OCI-LY3 (cell line): ENCODE measurements around the gene MAP1LC3B.
"Not testable (repeated sequence)": the region's sequence is repeated elsewhere in the genome, so short reads cannot be mapped to it uniquely, and the experiment has no call there.

Experiments
- H2AFZ ChIP-seq: fragments of 200-600, 300-600 bp; shearing (Covaris generic); 2 replicates; pipeline ENCODE4 v1.6.0; 2014; ENCODE audit warnings: antibody characterized with exemption, low read depth, low read length
- H3K27ac ChIP-seq: fragments of 200-600, 300-600 bp; sonication (generic); 2 replicates; pipeline ENCODE4 v1.5.1; 2014; ENCODE audit warnings: mild to moderate bottlenecking, low read length, moderate library complexity, mixed read lengths
- H3K27me3 ChIP-seq: fragments of 200-600, 300-600 bp; sonication (generic); 2 replicates; pipeline ENCODE4 v1.6.1; 2014; ENCODE audit warnings: low read depth, low read length, mixed read lengths
- H3K36me3 ChIP-seq: fragments of 200-600, 300-600 bp; sonication (generic); replicated peaks from 2 replicates; pipeline ENCODE3; 2014; ENCODE audit warnings: low read depth, low read length, mixed read lengths
- H3K4me1 ChIP-seq: fragments of 300-600, 200-600 bp; sonication (generic); 2 replicates; pipeline ENCODE4 v1.6.1; 2014; ENCODE audit warnings: low read length, mixed read lengths
- H3K4me2 ChIP-seq: fragments of 200-600, 300-600 bp; sonication (generic); 2 replicates; pipeline ENCODE4 v1.6.1; 2014; ENCODE audit warnings: low read length, mixed read lengths
- H3K4me3 ChIP-seq: fragments of 300-600, 200-600 bp; sonication (generic); 2 replicates; pipeline ENCODE4 v1.5.1; 2014; ENCODE audit warnings: antibody characterized with exemption, mild to moderate bottlenecking, low read length, moderate library complexity
- H3K79me2 ChIP-seq: fragments of 300-600, 200-600 bp; shearing (Covaris generic); 2 replicates; pipeline ENCODE4 v1.6.1; 2014; ENCODE audit warnings: mild to moderate bottlenecking, low read length, mixed read lengths
- H3K9ac ChIP-seq: fragments of 300-600, 200-600 bp; shearing (Covaris generic); 2 replicates; pipeline ENCODE4 v1.6.0; 2014; ENCODE audit warnings: mild to moderate bottlenecking, low read length, moderate library complexity
- H3K9me3 ChIP-seq: fragments of 200-600, 300-600 bp; shearing (Covaris generic); 2 replicates; pipeline ENCODE4 v1.6.1; 2014; ENCODE audit warnings: low read length, mixed read lengths; ENCODE audit not compliant: insufficient read depth
- H4K20me1 ChIP-seq: fragments of 200-600, 300-600 bp; sonication (generic); 2 replicates; pipeline ENCODE4 v1.6.1; 2016; ENCODE audit warnings: low read length, mixed read lengths; ENCODE audit not compliant: insufficient read depth
- EZH2phosphoT487 ChIP-seq: fragments of 200-600 bp; shearing (Covaris generic); IDR thresholded peaks from 2 replicates; pipeline ENCODE4 v1.6.1; 2018; ENCODE audit warnings: antibody characterized with exemption, mixed run types, low read depth
- TF ChIP-seq, protein P1 (sequence below): fragments of 200-600, 300-600 bp; sonication (generic); IDR thresholded peaks from 2 replicates; pipeline ENCODE4 v1.5.1; 2014; ENCODE audit warnings: antibody characterized with exemption, low read length, low read depth

Gene MAP1LC3B

DNA sequence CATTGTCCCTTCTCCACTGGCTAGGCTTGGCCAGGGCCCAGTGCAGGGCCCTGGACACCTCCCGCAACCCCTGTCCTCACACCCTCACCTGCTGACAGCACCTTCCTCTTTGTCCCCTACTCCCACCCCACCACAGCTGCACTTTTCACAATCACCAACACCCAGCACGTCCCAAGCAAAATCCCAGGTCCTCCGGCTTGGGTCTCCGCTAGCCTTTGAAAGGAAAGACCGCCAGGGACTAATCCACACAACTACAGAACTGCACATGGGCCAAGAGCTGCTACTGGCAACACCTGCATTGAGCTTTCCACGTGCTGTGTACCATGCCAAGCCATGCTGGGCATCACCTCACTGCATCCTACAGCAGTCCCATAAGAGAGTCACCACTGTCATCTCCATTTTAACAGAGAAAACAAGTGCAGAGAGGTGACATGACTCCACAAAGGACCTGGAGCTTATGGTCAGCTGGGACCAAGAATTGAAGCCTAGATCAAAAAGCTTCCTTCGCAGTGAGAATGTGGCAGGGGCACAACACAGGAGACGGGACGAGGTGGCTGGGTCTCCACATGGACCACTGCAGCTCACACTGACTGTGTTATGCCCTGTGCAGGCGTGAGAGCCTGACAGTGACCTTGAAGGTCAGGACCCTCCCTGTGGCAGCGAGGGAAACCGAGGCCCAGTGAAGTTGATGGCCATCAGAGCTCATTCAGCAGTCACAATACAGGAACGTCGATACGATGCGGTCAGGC, 31.1 kb upstream of the MAP1LC3B start:
- peaks cover 17% of the 10 kb centered on the region for H4K20me1 ChIP-seq
- H3K4me3 ChIP-seq: no peak overlapping the region
- H3K79me2 ChIP-seq: peaks cover 6% of the 10 kb centered on the region
- H2AFZ ChIP-seq: no peak overlapping the region
- peaks cover 3% of the 10 kb centered on the region for H3K36me3 ChIP-seq
- H3K4me1 ChIP-seq: no peaks in the 10 kb centered on the region
- no peak overlapping the region for H3K9ac ChIP-seq
- no peak overlapping the region for H3K27ac ChIP-seq
- no peak for TF ChIP-seq EZH2phosphoT487
- TF ChIP-seq, protein P1, sequence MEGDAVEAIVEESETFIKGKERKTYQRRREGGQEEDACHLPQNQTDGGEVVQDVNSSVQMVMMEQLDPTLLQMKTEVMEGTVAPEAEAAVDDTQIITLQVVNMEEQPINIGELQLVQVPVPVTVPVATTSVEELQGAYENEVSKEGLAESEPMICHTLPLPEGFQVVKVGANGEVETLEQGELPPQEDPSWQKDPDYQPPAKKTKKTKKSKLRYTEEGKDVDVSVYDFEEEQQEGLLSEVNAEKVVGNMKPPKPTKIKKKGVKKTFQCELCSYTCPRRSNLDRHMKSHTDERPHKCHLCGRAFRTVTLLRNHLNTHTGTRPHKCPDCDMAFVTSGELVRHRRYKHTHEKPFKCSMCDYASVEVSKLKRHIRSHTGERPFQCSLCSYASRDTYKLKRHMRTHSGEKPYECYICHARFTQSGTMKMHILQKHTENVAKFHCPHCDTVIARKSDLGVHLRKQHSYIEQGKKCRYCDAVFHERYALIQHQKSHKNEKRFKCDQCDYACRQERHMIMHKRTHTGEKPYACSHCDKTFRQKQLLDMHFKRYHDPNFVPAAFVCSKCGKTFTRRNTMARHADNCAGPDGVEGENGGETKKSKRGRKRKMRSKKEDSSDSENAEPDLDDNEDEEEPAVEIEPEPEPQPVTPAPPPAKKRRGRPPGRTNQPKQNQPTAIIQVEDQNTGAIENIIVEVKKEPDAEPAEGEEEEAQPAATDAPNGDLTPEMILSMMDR: no peak
- no peak overlapping the region for H3K4me2 ChIP-seq
- no peaks in the 10 kb centered on the region for H3K9me3 ChIP-seq
- no peaks in the 10 kb centered on the region for H3K27me3 ChIP-seq

DNA sequence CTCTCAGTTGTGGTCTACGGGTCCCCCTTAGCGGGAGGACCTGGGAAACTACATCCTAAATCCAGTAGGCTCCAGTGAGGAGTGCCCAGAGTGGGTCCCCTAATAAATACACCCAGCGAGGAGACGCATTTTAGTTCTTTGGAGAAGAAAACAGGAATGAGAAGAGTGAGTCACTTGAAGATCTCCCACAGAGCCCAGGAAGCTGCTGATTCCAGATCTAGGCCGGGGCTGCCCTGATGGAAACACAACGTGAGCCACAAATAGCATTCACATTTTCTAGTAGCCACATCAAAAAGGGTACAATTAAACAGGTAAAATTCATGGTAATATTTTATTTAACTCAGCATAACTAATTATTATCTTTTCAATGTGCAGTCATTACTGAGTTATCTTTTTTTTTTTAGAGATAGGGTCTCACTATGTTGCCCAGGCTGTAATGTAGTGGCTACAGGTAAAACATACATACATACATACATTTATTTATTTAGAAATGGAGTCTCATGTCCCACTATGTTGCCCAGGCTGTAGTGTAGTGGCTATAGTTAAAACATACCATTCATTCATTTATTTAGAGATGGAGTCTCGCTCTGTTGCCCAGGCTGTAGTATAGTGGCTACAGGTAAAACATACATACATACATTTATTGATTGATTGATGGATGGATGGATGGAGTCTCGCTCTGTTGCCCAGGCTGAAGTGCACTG, 30.1 kb upstream of the MAP1LC3B start:
- Histone ChIP-seq H3K4me2 (no peak overlapping the region), H2AFZ (no peak overlapping the region), H3K36me3 (peaks cover 4% of the 10 kb centered on the region), H3K9ac (no peak overlapping the region), H4K20me1 (peaks cover 27% of the 10 kb centered on the region), H3K9me3 (no peaks in the 10 kb centered on the region), H3K79me2 (peaks cover 14% of the 10 kb centered on the region), H3K27me3 (no peaks in the 10 kb centered on the region), H3K4me3 (no peak overlapping the region), H3K4me1 (no peaks in the 10 kb centered on the region), H3K27ac (no peak overlapping the region)
- no peak for TF ChIP-seq EZH2phosphoT487
- TF ChIP-seq, protein P1: no peak

DNA sequence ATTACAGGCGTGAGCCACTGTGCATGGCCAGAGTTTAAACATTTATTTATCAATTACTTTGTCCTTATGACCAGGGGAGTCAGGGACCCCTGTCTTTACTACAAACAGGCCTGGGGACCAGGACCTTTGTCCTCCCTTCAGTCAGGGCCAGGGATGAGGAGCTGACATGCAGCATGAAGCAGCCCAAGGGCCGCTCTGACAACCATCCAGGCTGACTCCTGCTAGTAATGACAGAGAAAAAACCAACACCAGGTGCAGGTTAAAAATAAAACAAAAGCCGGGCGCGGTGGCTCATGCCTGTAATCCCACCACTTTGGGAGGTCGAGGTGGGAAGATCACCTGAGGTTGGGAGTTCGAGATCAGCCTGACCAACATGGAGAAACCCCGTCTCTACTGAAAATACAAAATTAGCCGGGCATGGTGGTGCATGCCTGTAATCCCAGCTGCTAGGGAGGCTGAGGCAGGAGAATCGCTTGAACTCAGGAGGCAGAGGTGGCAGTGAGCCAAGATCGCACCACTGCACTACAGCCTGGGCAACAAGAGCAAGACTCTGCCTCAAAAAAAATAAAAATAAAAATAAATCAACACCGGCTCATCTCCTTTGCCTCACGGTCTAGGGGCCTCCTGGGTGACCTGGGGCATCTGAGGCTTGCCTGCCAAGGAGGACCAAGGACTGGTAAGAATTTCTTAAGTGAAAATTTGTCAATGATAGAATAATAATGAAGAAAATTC, 29.1 kb upstream of the MAP1LC3B start:
- not testable (repeated sequence) for H3K27me3 ChIP-seq, H3K4me3 ChIP-seq, H3K4me2 ChIP-seq, H3K4me1 ChIP-seq, H3K27ac ChIP-seq, H2AFZ ChIP-seq, H3K9ac ChIP-seq, H3K9me3 ChIP-seq, H3K36me3 ChIP-seq
- Histone ChIP-seq H4K20me1 (peaks cover 36% of the 10 kb centered on the region), H3K79me2 (peaks cover 23% of the 10 kb centered on the region)

DNA sequence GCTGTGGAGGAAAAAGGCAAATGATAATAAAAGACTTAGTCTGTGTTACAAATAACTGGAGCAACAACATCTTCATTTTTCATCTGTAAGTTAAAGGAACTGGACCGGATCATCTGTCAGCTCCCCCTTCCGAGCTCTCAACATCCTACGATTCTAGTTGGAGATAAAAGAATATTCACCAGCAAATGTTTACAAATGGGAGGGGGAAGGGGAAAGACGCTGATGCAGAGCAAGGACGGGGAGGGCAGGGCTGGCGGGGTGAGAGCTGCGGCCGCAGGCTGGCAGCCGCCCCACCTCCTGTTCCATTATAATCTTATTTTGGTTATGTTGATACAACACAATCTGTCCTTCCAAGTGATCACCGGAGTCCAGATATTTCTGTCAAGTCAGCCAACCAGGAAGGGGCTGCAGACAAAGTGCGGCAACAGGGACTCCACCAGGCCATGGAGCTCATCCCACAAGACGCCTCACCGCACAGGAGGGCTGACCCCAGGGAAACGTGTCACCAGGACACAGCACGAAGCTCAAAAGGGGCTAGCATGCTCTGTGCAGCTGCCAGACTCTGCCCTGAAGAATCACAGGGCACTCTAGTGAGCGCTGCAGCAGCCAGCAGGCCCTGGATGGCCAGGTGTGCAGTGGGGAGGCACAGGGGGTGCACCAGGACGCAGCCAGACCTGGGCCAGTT, 28.2 kb upstream of the MAP1LC3B start:
- H4K20me1 ChIP-seq: peaks cover 44% of the 10 kb centered on the region
- H3K9ac ChIP-seq: no peak overlapping the region
- no peaks in the 10 kb centered on the region for H3K9me3 ChIP-seq
- peaks cover 10% of the 10 kb centered on the region for H3K4me1 ChIP-seq
- H3K27ac ChIP-seq: no peak overlapping the region
- H3K27me3 ChIP-seq: no peaks in the 10 kb centered on the region
- TF ChIP-seq, protein P1: no peak
- TF ChIP-seq EZH2phosphoT487: no peak
- H2AFZ ChIP-seq: no peak overlapping the region
- peaks cover 10% of the 10 kb centered on the region for H3K36me3 ChIP-seq
- H3K4me2 ChIP-seq: no peak overlapping the region
- no peak overlapping the region for H3K4me3 ChIP-seq
- H3K79me2 ChIP-seq: peaks cover 24% of the 10 kb centered on the region
